DND-41 (cell line): ENCODE results near the gene EPHA3.

Experiments
- ATAC-seq: fragments of 200-7000 bp; cut with Tn5 transposase; 3 replicates; pipeline ENCODE4 v1.9.1; 2021; ENCODE audit warnings: low read depth; ENCODE audit not compliant: insufficient read depth
- DNase-seq: peaks from one replicate; pipeline ENCODE4 v3.0.0-alpha.2; 2020
- H2AFZ ChIP-seq: 2 replicates; pipeline ENCODE4 v1.6.0; 2012; ENCODE audit warnings: low read depth, low read length
- H3K27ac ChIP-seq: 2 replicates; pipeline ENCODE4 v1.5.1; 2012; ENCODE audit warnings: low read length, inconsistent platforms
- H3K27me3 ChIP-seq: fragments of 200-600 bp; sonication (generic); 2 replicates; pipeline ENCODE4 v1.6.0; 2012; ENCODE audit warnings: low read length, mild to moderate bottlenecking, inconsistent platforms; ENCODE audit not compliant: insufficient read depth, poor library complexity
- H3K36me3 ChIP-seq: 2 replicates; pipeline ENCODE4 v1.5.1; 2012; ENCODE audit warnings: low read length, inconsistent platforms; ENCODE audit not compliant: insufficient read depth
- H3K4me1 ChIP-seq: 2 replicates; pipeline ENCODE4 v1.5.1; 2012; ENCODE audit warnings: mild to moderate bottlenecking, low read length; ENCODE audit not compliant: insufficient read depth
- H3K4me2 ChIP-seq: 2 replicates; pipeline ENCODE4 v1.6.0; 2012; ENCODE audit warnings: mild to moderate bottlenecking, moderate library complexity, low read length, inconsistent platforms; ENCODE audit not compliant: insufficient read depth
- H3K4me3 ChIP-seq, 2 experiments: fragments of 200-600 bp in 1 of 2; shearing (Covaris generic) in 1 of 2; 2 replicates each; pipeline ENCODE4 v1.5.1; 2012 to 2016; ENCODE audit warnings: inconsistent platforms in 2 of 2, low read length in 2 of 2, mild to moderate bottlenecking in 2 of 2, low read depth in 1 of 2, moderate library complexity in 1 of 2
- H3K79me2 ChIP-seq: 2 replicates; pipeline ENCODE4 v1.6.0; 2012; ENCODE audit warnings: low read length, inconsistent platforms; ENCODE audit not compliant: insufficient read depth
- H3K9ac ChIP-seq: 2 replicates; pipeline ENCODE4 v1.6.0; 2012; ENCODE audit warnings: low read depth, mild to moderate bottlenecking, inconsistent platforms, low read length, moderate library complexity
- H3K9me3 ChIP-seq: 2 replicates; pipeline ENCODE4 v1.5.1; 2012; ENCODE audit warnings: low read length, moderate library complexity, mild to moderate bottlenecking, inconsistent platforms; ENCODE audit not compliant: insufficient read depth, severe bottlenecking
- H4K20me1 ChIP-seq: 2 replicates; pipeline ENCODE4 v1.6.0; 2012; ENCODE audit warnings: low read length; ENCODE audit not compliant: insufficient read depth
- EZH2 ChIP-seq: IDR thresholded peaks from 3 replicates; pipeline ENCODE4 v1.6.1; 2012; ENCODE audit warnings: borderline replicate concordance, low read depth, mild to moderate bottlenecking, moderate library complexity, low read length, inconsistent platforms; ENCODE audit not compliant: severe bottlenecking
- TF ChIP-seq, protein P1 (sequence below): IDR thresholded peaks from 2 replicates; pipeline ENCODE4 v1.5.1; 2012; ENCODE audit warnings: borderline replicate concordance, low read length, moderate library complexity, mild to moderate bottlenecking; ENCODE audit not compliant: poor library complexity, severe bottlenecking; ENCODE audit errors: extremely low read depth

Gene EPHA3

DNA sequence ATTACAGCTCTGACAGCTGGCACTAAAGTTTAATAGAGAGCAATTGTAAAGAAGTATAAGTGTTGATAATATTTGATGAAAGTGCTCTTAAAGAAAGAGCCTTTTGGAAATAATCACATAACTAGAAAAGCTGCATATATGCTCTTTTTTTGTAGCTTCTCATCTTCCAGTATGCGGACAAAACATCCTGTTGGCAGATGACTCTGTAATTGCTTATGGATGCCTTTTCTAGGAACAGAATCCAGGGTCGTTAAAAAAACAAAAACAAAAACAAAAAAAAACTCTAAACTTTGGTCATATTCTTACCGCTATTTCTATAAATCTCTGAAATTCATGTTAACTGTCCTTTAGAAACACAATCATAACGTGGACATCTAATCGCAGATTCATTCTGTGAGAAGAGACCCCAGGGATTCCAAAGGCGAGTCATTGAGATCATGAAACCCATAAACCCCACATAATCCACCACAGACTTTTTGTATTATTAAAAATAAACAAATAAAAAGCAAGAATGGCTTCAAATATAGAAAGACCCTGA lies 109.8 kb downstream of the EPHA3 start:
- ATAC-seq (no peak), DNase-seq (no peak)
- H3K9me3 ChIP-seq, result no peaks in the 10 kb centered on the region
- no peaks in the 10 kb centered on the region for H3K79me2 ChIP-seq
- no peak overlapping the region for H3K4me2 ChIP-seq
- no peak overlapping the region for H3K27ac ChIP-seq
- H2AFZ ChIP-seq, result no peak overlapping the region
- no peaks in the 10 kb centered on the region for H3K36me3 ChIP-seq
- H3K4me3 ChIP-seq, result no peak overlapping the region
- H3K9ac ChIP-seq, result no peak overlapping the region
- TF ChIP-seq, protein P1, sequence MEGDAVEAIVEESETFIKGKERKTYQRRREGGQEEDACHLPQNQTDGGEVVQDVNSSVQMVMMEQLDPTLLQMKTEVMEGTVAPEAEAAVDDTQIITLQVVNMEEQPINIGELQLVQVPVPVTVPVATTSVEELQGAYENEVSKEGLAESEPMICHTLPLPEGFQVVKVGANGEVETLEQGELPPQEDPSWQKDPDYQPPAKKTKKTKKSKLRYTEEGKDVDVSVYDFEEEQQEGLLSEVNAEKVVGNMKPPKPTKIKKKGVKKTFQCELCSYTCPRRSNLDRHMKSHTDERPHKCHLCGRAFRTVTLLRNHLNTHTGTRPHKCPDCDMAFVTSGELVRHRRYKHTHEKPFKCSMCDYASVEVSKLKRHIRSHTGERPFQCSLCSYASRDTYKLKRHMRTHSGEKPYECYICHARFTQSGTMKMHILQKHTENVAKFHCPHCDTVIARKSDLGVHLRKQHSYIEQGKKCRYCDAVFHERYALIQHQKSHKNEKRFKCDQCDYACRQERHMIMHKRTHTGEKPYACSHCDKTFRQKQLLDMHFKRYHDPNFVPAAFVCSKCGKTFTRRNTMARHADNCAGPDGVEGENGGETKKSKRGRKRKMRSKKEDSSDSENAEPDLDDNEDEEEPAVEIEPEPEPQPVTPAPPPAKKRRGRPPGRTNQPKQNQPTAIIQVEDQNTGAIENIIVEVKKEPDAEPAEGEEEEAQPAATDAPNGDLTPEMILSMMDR, result no peak
- no peak for TF ChIP-seq EZH2
- no peaks in the 10 kb centered on the region for H3K27me3 ChIP-seq
- no peaks in the 10 kb centered on the region for H4K20me1 ChIP-seq
- no peaks in the 10 kb centered on the region for H3K4me1 ChIP-seq

DNA sequence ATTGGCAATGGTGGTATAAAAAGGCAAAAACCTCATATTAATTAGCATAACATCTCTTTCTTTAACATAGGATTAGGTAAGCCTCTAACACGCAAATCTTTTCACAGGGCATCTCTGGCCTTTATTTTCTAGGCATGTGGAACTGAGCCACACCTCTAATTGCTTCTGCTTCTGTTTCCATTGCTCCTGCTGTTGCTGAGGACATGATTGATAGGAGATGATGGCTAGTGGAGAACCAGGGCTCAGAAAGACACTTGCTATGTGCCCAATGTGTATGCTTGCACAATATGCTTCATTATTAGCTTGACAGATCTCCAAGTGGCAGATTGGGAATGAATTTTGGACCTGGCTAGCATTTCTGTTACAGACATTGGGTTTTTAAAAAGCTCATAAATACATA lies 114.5 kb downstream of the EPHA3 start:
- Histone ChIP-seq H3K4me2 (no peak overlapping the region), H4K20me1 (no peaks in the 10 kb centered on the region)
- DNase-seq, result no peak

DNA sequence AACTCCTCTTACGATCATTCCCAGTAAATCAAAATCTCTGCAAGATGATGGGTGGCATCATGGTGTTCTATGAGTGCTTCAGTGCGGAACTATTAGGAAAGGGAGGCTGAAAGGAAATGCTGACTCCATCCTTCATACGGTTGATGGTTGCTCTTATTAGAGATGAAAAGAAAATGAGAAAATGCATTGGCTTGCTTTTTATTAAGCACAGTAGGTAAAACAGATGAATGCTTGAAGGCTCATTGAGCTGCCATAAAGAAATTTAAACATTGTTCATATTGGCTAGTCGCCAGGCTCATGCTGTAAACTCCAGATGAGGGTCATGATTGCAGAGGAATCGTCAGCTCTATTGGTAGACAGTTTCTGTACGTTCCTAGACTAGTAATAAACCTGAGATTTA lies 115.8 kb downstream of the EPHA3 start:
- Histone ChIP-seq H4K20me1 (no peaks in the 10 kb centered on the region), H3K27me3 (no peaks in the 10 kb centered on the region), H3K4me3 (no peak overlapping the region), H3K4me1 (no peaks in the 10 kb centered on the region), H3K79me2 (no peaks in the 10 kb centered on the region), H3K4me2 (no peak overlapping the region), H3K27ac (no peak overlapping the region), H3K9ac (no peak overlapping the region), H2AFZ (no peak overlapping the region), H3K9me3 (no peaks in the 10 kb centered on the region), H3K36me3 (no peaks in the 10 kb centered on the region)
- no peak for ATAC-seq
- DNase-seq, result no peak
- TF ChIP-seq EZH2, result no peak

More for the DNA sequence above, 114.5 kb downstream of the EPHA3 start:
- Histone ChIP-seq H3K27ac (no peak overlapping the region), H3K4me1 (no peaks in the 10 kb centered on the region), H3K36me3 (no peaks in the 10 kb centered on the region), H3K9me3 (no peaks in the 10 kb centered on the region), H3K4me3 (no peak overlapping the region), H3K79me2 (no peaks in the 10 kb centered on the region), H3K9ac (no peak overlapping the region), H2AFZ (no peak overlapping the region), H3K27me3 (no peaks in the 10 kb centered on the region)
- ATAC-seq, result no peak
- TF ChIP-seq EZH2, result no peak
- TF ChIP-seq, protein P1, result no peak

DNA sequence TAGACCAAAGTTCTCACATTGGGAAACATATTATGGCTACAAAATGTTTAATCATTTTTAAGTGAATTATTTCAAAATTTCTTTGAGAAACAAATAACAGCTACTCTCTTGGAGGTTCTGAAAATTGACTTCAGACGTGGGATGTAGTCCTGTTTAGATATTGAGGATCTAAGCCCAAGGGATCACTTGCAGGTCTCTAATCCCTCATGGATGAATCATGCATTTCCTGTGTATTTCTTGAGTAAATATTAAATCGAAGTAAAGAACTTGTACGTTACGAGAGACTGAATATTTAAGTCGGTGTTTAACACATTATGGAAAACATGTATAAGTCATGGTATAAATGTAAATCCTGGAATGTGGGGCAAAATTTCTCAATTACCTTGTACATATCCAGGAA lies 119.8 kb downstream of the EPHA3 start:
- no peaks in the 10 kb centered on the region for H3K27me3 ChIP-seq
- H3K9ac ChIP-seq, result no peak overlapping the region
- H3K79me2 ChIP-seq, result no peaks in the 10 kb centered on the region
- ATAC-seq (no peak), DNase-seq (no peak)
- no peak overlapping the region for H2AFZ ChIP-seq
- H3K4me3 ChIP-seq, result no peak overlapping the region
- no peak overlapping the region for H3K27ac ChIP-seq
- H3K4me1 ChIP-seq, result no peaks in the 10 kb centered on the region
- H3K4me2 ChIP-seq, result no peak overlapping the region
- no peaks in the 10 kb centered on the region for H3K9me3 ChIP-seq
- H3K36me3 ChIP-seq, result no peaks in the 10 kb centered on the region
- H4K20me1 ChIP-seq, result no peaks in the 10 kb centered on the region
- no peak for TF ChIP-seq EZH2
- TF ChIP-seq, protein P1, result no peak
